Cardiac fibroblast (primary cell): Measurements from ENCODE around the gene ST6GALNAC3.

Experiments used
- DNase-seq, 2 donors: peaks; one replicate each; pipeline versions ENCODE4 v3.0.0 to v3.0.0-alpha.2; 2010; ENCODE audit warnings: low read depth in 2 of 2
- H3K4me3 ChIP-seq, 2 donors: replicated peaks in 1 of 2; 1 replicate in 1 of 2; 2 replicates in 1 of 2; pipeline ENCODE4 v1.5.1; 2011; ENCODE audit warnings: low read depth in 2 of 2, low read length in 2 of 2, mild to moderate bottlenecking in 2 of 2, moderate library complexity in 1 of 2
- CTCF ChIP-seq: IDR thresholded peaks from one replicate; pipeline ENCODE4 v1.5.1; 2011; ENCODE audit warnings: low read depth, mild to moderate bottlenecking, low read length, inconsistent platforms

Gene ST6GALNAC3

GRCh38 chr1:76264642-76265041 is 190.1 kb downstream of the ST6GALNAC3 start:
- TF ChIP-seq CTCF: no peak
- H3K4me3 ChIP-seq: no peak overlapping the region
- no peak for DNase-seq

GRCh38 chr1:76266762-76267161 is 192.2 kb downstream of the ST6GALNAC3 start:
- H3K4me3 ChIP-seq: no peak overlapping the region
- no peak for TF ChIP-seq CTCF
- DNase-seq: no peak

GRCh38 chr1:76267631-76268030 is 193.1 kb downstream of the ST6GALNAC3 start:
- TF ChIP-seq CTCF: no peak
- no peak for DNase-seq
- H3K4me3 ChIP-seq: no peak overlapping the region

- TF ChIP-seq CTCF: no peak
These were observed 193.8 kb downstream of the ST6GALNAC3 start for GRCh38 chr1:76268341-76268740.

GRCh38 chr1:76269155-76269554 is 194.6 kb downstream of the ST6GALNAC3 start:
- no peak for TF ChIP-seq CTCF
- H3K4me3 ChIP-seq: no peak overlapping the region
- peak; percentile 36 to 75 for DNase-seq

More at GRCh38 chr1:76268341-76268740, 193.8 kb downstream of the ST6GALNAC3 start:
- no peak for DNase-seq
- no peak overlapping the region for H3K4me3 ChIP-seq

- no peak overlapping the region for H3K4me3 ChIP-seq
- no peak for DNase-seq
- TF ChIP-seq CTCF: no peak
These were observed 199.8 kb downstream of the ST6GALNAC3 start for GRCh38 chr1:76274302-76274701.

- no peak for TF ChIP-seq CTCF
- no peak overlapping the region for H3K4me3 ChIP-seq
- no peak for DNase-seq
These were observed 200.2 kb downstream of the ST6GALNAC3 start for GRCh38 chr1:76274718-76275117.
